ENCODE data around the gene LITAF. TPM values are rescaled to one million over a fixed set of nuclear protein-coding genes. Genes with fewer than 3 reads are reported as not detected.

LITAF gene
- total RNA-seq, 1 donor from 2014 or later = 30.4 TPM

- no peak for DNase-seq (ENCODE audit: low read depth)
- TF ChIP-seq CTCF (conservative IDR thresholded peaks at IDR 0.05; ENCODE audit: low read depth, low read length) = no peak
- no peak overlapping the region for H3K4me3 ChIP-seq (ENCODE audit: low read depth, low read length)
Observed at GRCh38 chr16:11557801-11558200, 28.9 kb downstream of the LITAF start.

- no peak for DNase-seq (ENCODE audit: low read depth)
- TF ChIP-seq CTCF (conservative IDR thresholded peaks at IDR 0.05; ENCODE audit: low read depth, low read length) = no peak
- H3K4me3 ChIP-seq (ENCODE audit: low read depth, low read length) = no peak overlapping the region
Observed at GRCh38 chr16:11556945-11557720, 29.6 kb downstream of the LITAF start.

- DNase-seq (ENCODE audit: low read depth) = no peak
- H3K4me3 ChIP-seq (ENCODE audit: low read depth, low read length) = no peak overlapping the region
- no peak for TF ChIP-seq CTCF (conservative IDR thresholded peaks at IDR 0.05; ENCODE audit: low read depth, low read length)
Observed at GRCh38 chr16:11556214-11556819, 30.4 kb downstream of the LITAF start.

GRCh38 chr16:11554053-11554452, 32.7 kb downstream of the LITAF start:
- no peak for TF ChIP-seq CTCF (conservative IDR thresholded peaks at IDR 0.05; ENCODE audit: low read depth, low read length)
- H3K4me3 ChIP-seq (ENCODE audit: low read depth, low read length) = no peak overlapping the region
- no peak for DNase-seq (ENCODE audit: low read depth)

- TF ChIP-seq CTCF (conservative IDR thresholded peaks at IDR 0.05; ENCODE audit: low read depth, low read length) = no peak
- no peak overlapping the region for H3K4me3 ChIP-seq (ENCODE audit: low read depth, low read length)
- no peak for DNase-seq (ENCODE audit: low read depth)
Observed at GRCh38 chr16:11553371-11553770, 33.3 kb downstream of the LITAF start.

- TF ChIP-seq CTCF (conservative IDR thresholded peaks at IDR 0.05; ENCODE audit: low read depth, low read length) = no peak
- DNase-seq (ENCODE audit: low read depth) = no peak
- H3K4me3 ChIP-seq (ENCODE audit: low read depth, low read length) = no peak overlapping the region
Observed at GRCh38 chr16:11552440-11552839, 34.3 kb downstream of the LITAF start.

- no peak overlapping the region for H3K4me3 ChIP-seq (ENCODE audit: low read depth, low read length)
- no peak for DNase-seq (ENCODE audit: low read depth)
- no peak for TF ChIP-seq CTCF (conservative IDR thresholded peaks at IDR 0.05; ENCODE audit: low read depth, low read length)
Observed at GRCh38 chr16:11551842-11552241, 34.9 kb downstream of the LITAF start.
